Calu3 (cell line): ENCODE data around the gene FAM200C. TPM values are rescaled to one million over a fixed set of nuclear protein-coding genes. Genes with fewer than 3 reads are reported as not detected.

Experiments
- BruUV-seq: library from RNA; stranded (reverse); fragments of 400-500 nt; replicated peaks from 2 replicates; lab custom pipeline; 2021; lab: Mats Ljungman, UMichigan
- CTCF ChIA-PET: fragments of 300-600 bp; sonication (Branson Sonifier 250); formaldehyde crosslinking; loops from one replicate; lab custom pipeline; 2022; ENCODE audit warnings: antibody characterized with exemption; lab: Charles Lee
- DNase-seq: peaks from one replicate; pipeline ENCODE4 v3.0.0; 2022
- H3K27ac Mint-ChIP-seq: one replicate; pipeline ENCODE4 v1.8.0; 2022; ENCODE audit warnings: mixed read lengths; ENCODE audit not compliant: unreplicated experiment
- H3K27me3 Mint-ChIP-seq: one replicate; pipeline ENCODE4 v1.8.0; 2022; ENCODE audit warnings: mixed read lengths; ENCODE audit not compliant: unreplicated experiment
- H3K36me3 Mint-ChIP-seq: one replicate; pipeline ENCODE4 v1.8.0; 2022; ENCODE audit warnings: mild to moderate bottlenecking, moderate library complexity, mixed read lengths; ENCODE audit not compliant: insufficient read depth, unreplicated experiment
- H3K4me1 Mint-ChIP-seq: one replicate; pipeline ENCODE4 v1.8.0; 2022; ENCODE audit warnings: mild to moderate bottlenecking, low read depth, mixed read lengths; ENCODE audit not compliant: unreplicated experiment
- H3K4me3 Mint-ChIP-seq: one replicate; pipeline ENCODE4 v1.8.0; 2022; ENCODE audit warnings: mild to moderate bottlenecking, low read depth, moderate library complexity, mixed read lengths; ENCODE audit not compliant: unreplicated experiment
- H3K9me3 Mint-ChIP-seq: one replicate; pipeline ENCODE4 v1.8.0; 2022; ENCODE audit warnings: low read depth, mixed read lengths; ENCODE audit not compliant: unreplicated experiment
- intact Hi-C: fragments of 100-400 bp; cut with micrococcal nuclease; formaldehyde crosslinking; loops from one replicate; pipeline ENCODE4 v1.10.0; 2022; ENCODE audit not compliant: unreplicated experiment
- total RNA-seq: library from RNA; stranded (reverse); gene quantifications from 2 replicates; pipeline ENCODE4 v1.2.3, GENCODE V29; 2022
- TF ChIP-seq, protein P1 (sequence below): fragments of 200-600 bp; IDR thresholded peaks from one replicate; pipeline ENCODE4 v1.8.0; 2022; ENCODE audit warnings: antibody characterized with exemption; ENCODE audit not compliant: unreplicated experiment

FAM200C gene
- total RNA-seq, 1 experiment from 2014 or later: 7.5 TPM

DNA sequence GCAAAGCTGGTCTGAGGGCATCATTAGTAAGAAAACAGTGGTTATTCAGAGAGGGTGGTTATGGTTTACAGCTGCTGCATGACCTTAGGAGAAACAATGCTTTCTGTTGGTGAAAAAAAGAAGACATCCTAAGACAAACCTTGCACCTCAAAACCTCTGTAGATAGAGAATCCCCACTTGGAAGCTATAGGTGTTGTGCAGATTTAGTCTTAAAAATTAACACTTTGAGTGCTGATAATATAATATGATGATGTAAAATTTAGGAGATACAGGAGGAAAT, 20.4 kb upstream of the FAM200C start:
- no peak for DNase-seq
- TF ChIP-seq, protein P1, sequence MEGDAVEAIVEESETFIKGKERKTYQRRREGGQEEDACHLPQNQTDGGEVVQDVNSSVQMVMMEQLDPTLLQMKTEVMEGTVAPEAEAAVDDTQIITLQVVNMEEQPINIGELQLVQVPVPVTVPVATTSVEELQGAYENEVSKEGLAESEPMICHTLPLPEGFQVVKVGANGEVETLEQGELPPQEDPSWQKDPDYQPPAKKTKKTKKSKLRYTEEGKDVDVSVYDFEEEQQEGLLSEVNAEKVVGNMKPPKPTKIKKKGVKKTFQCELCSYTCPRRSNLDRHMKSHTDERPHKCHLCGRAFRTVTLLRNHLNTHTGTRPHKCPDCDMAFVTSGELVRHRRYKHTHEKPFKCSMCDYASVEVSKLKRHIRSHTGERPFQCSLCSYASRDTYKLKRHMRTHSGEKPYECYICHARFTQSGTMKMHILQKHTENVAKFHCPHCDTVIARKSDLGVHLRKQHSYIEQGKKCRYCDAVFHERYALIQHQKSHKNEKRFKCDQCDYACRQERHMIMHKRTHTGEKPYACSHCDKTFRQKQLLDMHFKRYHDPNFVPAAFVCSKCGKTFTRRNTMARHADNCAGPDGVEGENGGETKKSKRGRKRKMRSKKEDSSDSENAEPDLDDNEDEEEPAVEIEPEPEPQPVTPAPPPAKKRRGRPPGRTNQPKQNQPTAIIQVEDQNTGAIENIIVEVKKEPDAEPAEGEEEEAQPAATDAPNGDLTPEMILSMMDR: no peak
- peak overlapping the region; percentile 97 for H3K27ac Mint-ChIP-seq
- intact Hi-C loops: loop anchor here (5.0 kb wide), 1 partner anchor 47 kb away; no protein-coding TSS in a partner anchor
- H3K27me3 Mint-ChIP-seq: no peaks in the 10 kb centered on the region
- CTCF ChIA-PET: interaction anchor here (2.3 kb wide), 1 partner anchor 48 kb away, joined by 6 read pairs; no protein-coding TSS in a partner anchor
- H3K4me3 Mint-ChIP-seq: peak overlapping the region; percentile 95
- H3K36me3 Mint-ChIP-seq: peaks cover 49% of the 10 kb centered on the region
- H3K9me3 Mint-ChIP-seq: no peaks in the 10 kb centered on the region
- H3K4me1 Mint-ChIP-seq: peaks cover 84% of the 10 kb centered on the region
- no TSS peak for BruUV-seq

DNA sequence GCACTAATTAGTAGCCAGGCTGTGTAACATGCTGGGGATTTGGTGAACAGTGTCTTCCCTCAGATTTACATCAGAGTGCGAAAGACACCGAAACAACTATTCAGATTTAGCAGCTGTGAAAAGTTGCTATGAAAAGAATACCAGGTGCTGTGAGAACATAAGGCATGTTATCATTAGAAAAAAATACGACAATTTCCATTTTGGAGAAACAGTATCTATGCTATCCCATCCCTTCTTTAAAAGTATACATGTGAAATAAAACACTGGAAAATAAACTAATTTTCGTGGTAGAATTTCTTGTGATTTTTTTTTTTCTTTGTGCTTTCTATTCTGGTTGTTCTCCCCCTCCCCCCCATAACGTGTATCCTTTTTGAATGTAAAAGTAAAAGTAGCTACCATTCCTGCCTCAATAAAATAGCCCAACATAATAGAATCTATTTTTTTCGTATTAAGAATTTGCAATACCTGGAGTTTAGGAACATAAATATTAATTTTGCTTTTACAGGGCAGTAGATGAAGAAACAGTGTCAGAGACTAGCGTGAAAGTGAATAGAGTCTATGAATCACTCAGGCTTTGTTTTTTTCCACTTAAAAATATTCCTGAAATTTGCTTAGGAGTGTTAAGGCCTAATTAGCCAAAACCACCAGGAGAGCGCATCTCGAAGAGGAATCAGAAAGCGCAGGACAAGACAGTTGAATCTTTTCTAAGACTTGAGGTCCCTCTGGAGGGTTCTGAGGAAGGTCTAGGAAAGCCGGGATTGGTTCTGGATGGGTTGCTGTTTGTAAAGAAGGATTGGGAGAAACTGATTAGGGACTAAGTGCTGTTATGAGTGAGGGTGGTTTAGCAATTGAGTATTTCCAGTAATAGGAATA, 19.8 kb upstream of the FAM200C start:
- TF ChIP-seq, protein P1: no peak
- Mint-ChIP-seq H3K27ac (peak overlapping the region; percentile 97), H3K4me1 (peaks cover 79% of the 10 kb centered on the region), H3K36me3 (peaks cover 45% of the 10 kb centered on the region), H3K9me3 (no peaks in the 10 kb centered on the region), H3K27me3 (no peaks in the 10 kb centered on the region), H3K4me3 (peak overlapping the region; percentile 95)
- no TSS peak for BruUV-seq
- intact Hi-C loops: loop anchor here (5.0 kb wide), 1 partner anchor 48 kb away; no protein-coding TSS in a partner anchor
- no peak for DNase-seq
- CTCF ChIA-PET: interaction anchor here (0.6 to 2.3 kb wide), 8 partner anchors 15 to 521 kb away, joined by 3 to 10 read pairs (median 4); no protein-coding TSS in a partner anchor

DNA sequence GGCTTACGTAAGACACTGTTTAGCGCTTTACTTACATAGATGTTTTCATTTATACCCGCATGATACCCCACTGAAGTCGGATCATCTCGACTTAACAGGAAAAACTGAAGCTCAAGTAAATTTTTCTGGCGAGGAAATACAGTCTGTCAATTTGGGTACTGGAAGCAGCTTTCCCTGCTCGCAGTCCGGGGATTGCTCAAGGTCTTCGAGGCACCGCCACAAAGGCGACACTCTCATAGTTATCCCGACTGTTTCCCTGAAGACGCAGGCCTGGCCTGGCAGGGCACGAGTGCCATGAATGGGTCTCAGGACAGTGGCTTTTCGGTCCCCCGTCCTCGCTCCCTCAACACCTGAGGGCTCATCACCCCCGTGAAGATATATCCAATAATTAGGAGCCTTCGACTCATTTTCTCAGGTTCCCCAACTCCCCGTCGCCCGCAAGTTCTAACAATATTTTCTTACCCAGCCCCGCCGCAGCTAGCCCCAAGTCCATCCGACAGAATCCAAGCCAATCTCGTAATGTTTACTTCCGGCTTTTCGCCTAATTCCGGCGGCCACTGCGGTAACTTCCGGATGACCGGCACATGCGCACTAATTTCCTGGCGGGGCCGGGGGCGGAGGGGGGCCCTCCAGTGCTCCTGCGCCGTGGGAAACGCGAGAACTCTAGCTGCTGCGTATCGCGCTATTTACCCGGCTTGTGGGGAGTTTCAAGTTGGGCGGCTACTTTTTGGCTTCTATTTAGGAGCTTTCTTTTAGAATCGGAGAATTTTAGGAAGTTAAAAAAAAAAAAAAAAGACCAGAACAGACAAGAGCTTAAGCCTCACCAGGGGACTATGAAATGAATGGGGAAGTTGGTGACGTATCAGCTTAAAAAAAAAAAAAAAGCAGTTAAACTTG, 19.0 kb upstream of the FAM200C start, which contains the start of gene SLU7:
TSS of gene SLU7 (minus strand) at position 521 of the 897 bp plus-strand sequence. CDS start 3,787 bp downstream, outside the sequence.
- TF ChIP-seq, protein P1: no peak
- CTCF ChIA-PET: interaction anchor here (0.7 to 2.3 kb wide), 8 partner anchors 16 to 1246 kb away, joined by 3 to 10 read pairs (median 5); no protein-coding TSS in a partner anchor
- BruUV-seq: TSS peak; percentile 85
- Mint-ChIP-seq H3K4me1 (peaks cover 70% of the 10 kb centered on the region), H3K27me3 (no peaks in the 10 kb centered on the region), H3K9me3 (no peaks in the 10 kb centered on the region), H3K27ac (peak within 1 kb of the TSS; percentile 97), H3K36me3 (peaks cover 37% of the 10 kb centered on the region), H3K4me3 (peak within 1 kb of the TSS; percentile 95)
- peak; percentile 97 for DNase-seq
- intact Hi-C loops: no loop called here

DNA sequence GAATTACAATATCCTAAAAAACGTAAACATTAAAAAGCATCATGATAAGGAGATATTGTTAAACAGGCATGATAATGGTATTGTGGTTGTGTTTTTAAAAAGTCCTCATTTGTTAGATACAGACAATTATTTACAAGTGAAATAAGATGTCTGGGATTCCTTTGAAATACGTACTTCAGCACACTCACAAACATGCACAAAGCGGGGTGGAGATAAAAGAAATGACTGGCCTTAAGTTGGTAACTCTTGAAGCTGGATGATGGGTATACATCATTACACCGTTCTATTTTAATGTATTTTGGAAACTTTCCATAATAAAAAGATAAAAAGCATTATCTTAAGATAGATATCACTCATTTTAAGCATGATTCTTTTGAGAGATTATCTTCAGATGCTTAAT, 1.0 kb downstream of the FAM200C start:
- peaks cover 9% of the 10 kb centered on the region for H3K4me1 Mint-ChIP-seq
- H3K27ac Mint-ChIP-seq: peak overlapping the region; percentile 72
- intact Hi-C loops: no loop called here
- H3K36me3 Mint-ChIP-seq: peaks cover 34% of the 10 kb centered on the region
- H3K4me3 Mint-ChIP-seq: peak overlapping the region; percentile 79
- CTCF ChIA-PET: no interaction called here
- TSS peak; percentile 42 for BruUV-seq
- no peak for DNase-seq
- H3K27me3 Mint-ChIP-seq: no peaks in the 10 kb centered on the region
- H3K9me3 Mint-ChIP-seq: no peaks in the 10 kb centered on the region
- TF ChIP-seq, protein P1: no peak
